Endothelial cell of umbilical vein (primary cell): ENCODE results near the gene FAM171A2. TPM values are rescaled to one million over a fixed set of nuclear protein-coding genes. Genes with fewer than 3 reads are reported as not detected.

Experiments
- BruUV-seq: library from RNA; stranded (reverse); fragments of 400-500 nt; replicated peaks from 2 replicates; lab custom pipeline; 2021; lab: Mats Ljungman, UMichigan
- CTCF ChIA-PET: fragments of 300-600, 350-600 bp; sonication (Branson Sonifier 250); formaldehyde crosslinking; loops from one replicate; lab custom pipeline; 2021; ENCODE audit warnings: antibody characterized with exemption, inconsistent platforms; lab: Charles Lee
- POLR2A ChIA-PET: fragments of 300-600, 350-600 bp; sonication (Branson Sonifier 250); formaldehyde crosslinking; loops from one replicate; lab custom pipeline; 2021; ENCODE audit warnings: antibody characterized with exemption, inconsistent platforms; lab: Charles Lee
- DNase-seq: peaks from one replicate; pipeline ENCODE4 v3.0.0-alpha.2; 2011; ENCODE audit warnings: low read depth, low spot score
- FAIRE-seq: peaks from 2 replicates; lab custom pipeline; 2011; peaks lifted over from hg19 to GRCh38; lab: Jason Lieb, UNC
- H2AFZ ChIP-seq: 2 replicates; pipeline ENCODE4 v1.6.0; 2012; ENCODE audit warnings: low read depth, low read length, control low read depth, inconsistent platforms
- H3K27ac ChIP-seq: 2 replicates; pipeline ENCODE4 v1.5.1; 2011; ENCODE audit warnings: low read depth, mild to moderate bottlenecking, control low read depth, low read length, moderate library complexity; ENCODE audit not compliant: insufficient read depth
- H3K27me3 ChIP-seq, 2 experiments: 2 replicates each; pipeline versions ENCODE4 v1.6.0 to v1.6.1; 2011; ENCODE audit warnings: low read length in 2 of 2, mixed read lengths in 1 of 2; ENCODE audit not compliant: control insufficient read depth in 2 of 2, insufficient read depth in 2 of 2
- H3K36me3 ChIP-seq, 2 experiments: 2 replicates in 1 of 2; 3 replicates in 1 of 2; pipeline ENCODE4 v1.5.1; 2011; ENCODE audit warnings: low read length in 2 of 2, mild to moderate bottlenecking in 1 of 2, moderate library complexity in 1 of 2; ENCODE audit not compliant: control insufficient read depth in 2 of 2, insufficient read depth in 2 of 2; ENCODE audit errors: extremely low read depth in 1 of 2
- H3K4me1 ChIP-seq: 3 replicates; pipeline ENCODE4 v1.5.1; 2011; ENCODE audit warnings: mild to moderate bottlenecking, low read length; ENCODE audit not compliant: control insufficient read depth, insufficient read depth; ENCODE audit errors: extremely low read depth
- H3K4me2 ChIP-seq: 2 replicates; pipeline ENCODE4 v1.6.1; 2011; ENCODE audit warnings: low read length, control low read depth, mixed read lengths; ENCODE audit not compliant: insufficient read depth
- H3K4me3 ChIP-seq, 3 experiments: fragments of 200-600 bp in 1 of 3; sonication (generic), shearing (Covaris generic) in 1 of 3; replicated peaks in 1 of 3; 2 replicates each; pipeline ENCODE4 v1.5.1; 2011 to 2016; ENCODE audit warnings: control low read depth in 3 of 3, low read length in 3 of 3, mild to moderate bottlenecking in 2 of 3, inconsistent platforms in 1 of 3, low read depth in 1 of 3, moderate library complexity in 1 of 3; ENCODE audit not compliant: insufficient read depth in 1 of 3
- H3K79me2 ChIP-seq: 2 replicates; pipeline ENCODE4 v1.6.0; 2012; ENCODE audit warnings: low read length, inconsistent platforms; ENCODE audit not compliant: control insufficient read depth, insufficient read depth
- H3K9ac ChIP-seq: replicated peaks from 2 replicates; pipeline ENCODE3; 2011; ENCODE audit warnings: low read length, control low read depth; ENCODE audit not compliant: insufficient read depth; ENCODE audit errors: extremely low read depth
- H3K9me1 ChIP-seq: replicated peaks from 3 replicates; pipeline ENCODE4 v1.6.0; 2011; ENCODE audit warnings: mild to moderate bottlenecking, low read length; ENCODE audit not compliant: control insufficient read depth, insufficient read depth; ENCODE audit errors: extremely low read depth
- H3K9me3 ChIP-seq: replicated peaks from 2 replicates; pipeline ENCODE4 v1.5.1; 2012; ENCODE audit warnings: low read length, inconsistent platforms; ENCODE audit not compliant: control insufficient read depth, insufficient read depth
- H4K20me1 ChIP-seq: replicated peaks from 2 replicates; pipeline ENCODE3; 2011; ENCODE audit warnings: mild to moderate bottlenecking, low read length; ENCODE audit not compliant: control insufficient read depth, insufficient read depth; ENCODE audit errors: extremely low read depth
- FOS ChIP-seq: IDR thresholded peaks from 2 replicates; pipeline ENCODE4 v1.6.1; 2011; ENCODE audit warnings: mild to moderate bottlenecking, low read length, moderate library complexity, borderline replicate concordance; ENCODE audit not compliant: insufficient read depth
- MYC ChIP-seq: IDR thresholded peaks from one replicate; pipeline ENCODE4 v1.6.1; 2011; ENCODE audit warnings: mild to moderate bottlenecking, low read depth, low read length
- POLR2A ChIP-seq: IDR thresholded peaks from 2 replicates; pipeline ENCODE4 v1.6.1; 2012; ENCODE audit warnings: low read depth, mild to moderate bottlenecking, control low read depth, low read length
- POLR2AphosphoS5 ChIP-seq: IDR thresholded peaks from 2 replicates; pipeline ENCODE4 v1.6.1; 2012; ENCODE audit warnings: low read depth, mild to moderate bottlenecking, control low read depth, low read length, moderate library complexity; ENCODE audit not compliant: insufficient read depth
- dilution Hi-C: fragments of 300-500 bp; cut with MboI; formaldehyde crosslinking; loops from one replicate; pipeline ENCODE4 v1.15.0; 2019; ENCODE audit warnings: low sequenced_read_pairs; ENCODE audit not compliant: extremely low pct_ligation_motif_present
- intact Hi-C: fragments of 100-400 bp; cut with micrococcal nuclease; formaldehyde crosslinking; loops from one replicate; pipeline ENCODE4 v1.10.0; 2022
- polyA plus RNA-seq, 4 experiments: library from polyadenylated mRNA; depleted of rRNA in 3 of 4; stranded (reverse) in 3 of 4; unstranded in 1 of 4; fragments of >200 nt; gene quantifications; 2 replicates each; pipeline versions ENCODE4 v1.2.1 to v1.2.3, GENCODE V29; 2011 to 2012; ENCODE audit warnings: missing spikeins in 1 of 4
- total RNA-seq: library from RNA; stranded (reverse); gene quantifications from 2 replicates; pipeline ENCODE4 v1.2.3, GENCODE V29; 2021
- TF ChIP-seq, protein P1 (sequence below): IDR thresholded peaks from 2 replicates; pipeline ENCODE4 v1.6.1; 2011; ENCODE audit not compliant: insufficient read depth, insufficient read length

FAM171A2 gene
- total and polyA plus RNA-seq, 2 donors (not counting 3 experiments of a cell fraction or from before 2014, with no cell fraction given): 11.3 to 13.4 TPM

DNA sequence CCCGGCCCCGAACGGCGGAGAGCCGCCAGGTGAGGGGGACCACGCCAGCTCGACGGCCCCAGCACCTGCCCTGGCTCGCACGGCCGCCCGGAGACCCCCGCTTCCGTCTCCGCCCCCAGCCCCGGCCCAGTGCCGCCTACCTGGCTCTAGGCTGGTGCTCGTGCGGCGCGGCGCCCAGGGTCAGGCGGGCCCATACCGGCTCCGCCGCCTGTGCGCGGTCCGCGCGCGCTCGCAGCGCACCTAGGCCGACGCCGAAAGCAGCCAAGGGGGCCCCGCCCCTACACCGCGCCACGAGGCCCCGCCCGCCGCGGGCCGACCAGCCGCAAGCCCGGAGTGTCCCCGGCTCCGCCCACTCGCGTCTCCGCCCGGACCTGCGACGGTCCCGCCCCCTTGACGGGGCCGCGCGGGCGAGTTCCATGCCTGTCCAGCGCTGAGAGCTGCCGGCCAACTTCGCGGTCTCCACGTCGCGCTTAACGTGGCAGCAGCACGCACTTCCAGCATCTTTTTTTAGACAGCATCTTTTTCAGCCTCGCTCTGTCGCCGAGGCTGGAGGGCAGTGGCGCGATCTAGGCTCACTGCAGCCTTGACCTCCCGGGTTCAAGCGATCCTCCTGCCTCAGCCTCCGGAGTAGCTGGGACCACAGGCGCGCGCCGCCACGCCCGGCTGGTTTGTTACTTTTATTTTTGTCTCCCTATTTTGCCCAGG lies 38.9 kb downstream of the FAM171A2 start, which contains the start of gene SLC25A39:
Gene SLC25A39, minus strand, starts transcription at position 253 of the 705 bp plus-strand sequence. CDS start 1,261 bp downstream, outside the sequence.
- peaks cover 3 to 23% of the 10 kb centered on the region in 2 experiments for H3K36me3 ChIP-seq
- H3K9me1 ChIP-seq: no peaks in the 10 kb centered on the region
- H3K9me3 ChIP-seq: no peaks in the 10 kb centered on the region
- POLR2A ChIA-PET: interaction anchor here (0.6 kb wide), 1 partner anchor 16 kb away, joined by 6 read pairs; the partner anchor contains the start of gene RUNDC3A
- H3K27ac ChIP-seq: peak within 1 kb of the TSS; percentile 61
- FAIRE-seq (peak; percentile 94), DNase-seq (peak; percentile 92)
- H2AFZ ChIP-seq: peak within 1 kb of the TSS; percentile 90
- TF ChIP-seq POLR2AphosphoS5 (peak; percentile 83), FOS (no peak), MYC (no peak), POLR2A (peak; percentile 84)
- TF ChIP-seq, protein P1, sequence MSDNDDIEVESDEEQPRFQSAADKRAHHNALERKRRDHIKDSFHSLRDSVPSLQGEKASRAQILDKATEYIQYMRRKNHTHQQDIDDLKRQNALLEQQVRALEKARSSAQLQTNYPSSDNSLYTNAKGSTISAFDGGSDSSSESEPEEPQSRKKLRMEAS: peak; percentile 18
- CTCF ChIA-PET: interaction anchor here (1.3 to 4.9 kb wide), 4 partner anchors 105 to 199 kb away, joined by 4 to 68 read pairs (median 20); partner anchors contain the start of gene UBTF
- dilution Hi-C loops: no loop called here
- intact Hi-C loops: loop anchor here (1.0 to 2.0 kb wide), 4 partner anchors 46 to 114 kb away; no protein-coding TSS in a partner anchor
- H3K79me2 ChIP-seq: peaks cover 7% of the 10 kb centered on the region
- peak within 1 kb of the TSS; percentile 34 to 79 (median 52) for H3K4me3 ChIP-seq
- peaks cover 9% of the 10 kb centered on the region for H3K4me1 ChIP-seq
- H3K9ac ChIP-seq: peak within 1 kb of the TSS; percentile 74
- peak within 1 kb of the TSS; percentile 72 for H3K4me2 ChIP-seq
- H3K27me3 ChIP-seq: no peaks in the 10 kb centered on the region
- no peaks in the 10 kb centered on the region for H4K20me1 ChIP-seq
- no TSS peak for BruUV-seq
